Measurements from ENCODE around the gene PCTP.

The PCTP gene

DNA sequence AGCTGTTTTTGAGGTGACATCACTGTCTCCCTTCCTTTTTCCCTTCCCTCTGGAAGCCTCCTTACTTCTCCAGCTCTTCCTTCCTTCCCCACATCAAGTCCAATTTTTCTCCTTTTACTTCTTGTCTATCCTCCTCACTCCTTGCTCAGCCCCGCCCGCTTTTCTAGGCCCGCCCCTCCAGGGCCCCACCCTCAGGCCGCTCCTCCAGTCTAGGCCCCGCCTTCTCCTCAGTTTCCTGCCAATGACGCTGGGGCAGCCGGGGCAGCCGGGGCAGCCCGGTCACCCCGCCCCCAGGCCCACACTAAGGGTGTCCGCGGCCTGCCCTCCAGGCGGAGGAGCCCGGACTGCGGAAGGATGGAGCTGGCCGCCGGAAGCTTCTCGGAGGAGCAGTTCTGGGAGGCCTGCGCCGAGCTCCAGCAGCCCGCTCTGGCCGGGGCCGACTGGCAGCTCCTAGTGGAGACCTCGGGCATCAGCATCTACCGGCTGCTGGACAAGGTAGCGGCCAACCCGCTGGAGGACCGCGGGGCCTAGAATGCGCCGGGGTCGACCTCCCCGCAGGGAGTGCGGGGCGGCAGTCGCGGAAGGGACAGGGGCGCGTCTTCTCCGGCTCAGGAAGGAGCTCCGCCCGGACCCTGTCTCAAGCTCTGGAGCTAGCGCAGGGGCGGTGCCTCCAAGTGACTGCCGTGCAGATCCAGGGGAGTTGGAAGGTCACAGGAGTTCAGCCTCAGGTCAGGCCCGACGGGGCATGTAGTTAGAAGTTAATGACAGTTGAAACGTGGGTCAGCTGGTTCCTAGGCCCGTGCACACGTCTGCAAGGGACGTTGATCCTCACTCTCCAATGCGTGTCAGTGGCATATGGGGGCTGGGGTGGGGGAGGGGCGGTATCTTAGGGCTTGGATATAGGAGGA lies at the start of gene PCTP:
TSS of gene PCTP (plus strand) at position 302 of the 908 bp plus-strand sequence. CDS start at position 355, 53 bp downstream.
- no peaks in the 10 kb centered on the region for H3K27me3 ChIP-seq (ENCODE audit: insufficient read depth, poor library complexity, severe bottlenecking)
- TF ChIP-seq, protein P1, sequence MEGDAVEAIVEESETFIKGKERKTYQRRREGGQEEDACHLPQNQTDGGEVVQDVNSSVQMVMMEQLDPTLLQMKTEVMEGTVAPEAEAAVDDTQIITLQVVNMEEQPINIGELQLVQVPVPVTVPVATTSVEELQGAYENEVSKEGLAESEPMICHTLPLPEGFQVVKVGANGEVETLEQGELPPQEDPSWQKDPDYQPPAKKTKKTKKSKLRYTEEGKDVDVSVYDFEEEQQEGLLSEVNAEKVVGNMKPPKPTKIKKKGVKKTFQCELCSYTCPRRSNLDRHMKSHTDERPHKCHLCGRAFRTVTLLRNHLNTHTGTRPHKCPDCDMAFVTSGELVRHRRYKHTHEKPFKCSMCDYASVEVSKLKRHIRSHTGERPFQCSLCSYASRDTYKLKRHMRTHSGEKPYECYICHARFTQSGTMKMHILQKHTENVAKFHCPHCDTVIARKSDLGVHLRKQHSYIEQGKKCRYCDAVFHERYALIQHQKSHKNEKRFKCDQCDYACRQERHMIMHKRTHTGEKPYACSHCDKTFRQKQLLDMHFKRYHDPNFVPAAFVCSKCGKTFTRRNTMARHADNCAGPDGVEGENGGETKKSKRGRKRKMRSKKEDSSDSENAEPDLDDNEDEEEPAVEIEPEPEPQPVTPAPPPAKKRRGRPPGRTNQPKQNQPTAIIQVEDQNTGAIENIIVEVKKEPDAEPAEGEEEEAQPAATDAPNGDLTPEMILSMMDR (IDR thresholded peaks at IDR 0.05; ENCODE audit: poor library complexity, severe bottlenecking), result no peak
- H3K4me1 ChIP-seq (ENCODE audit: insufficient read depth, poor library complexity, severe bottlenecking), result peaks cover 6% of the 10 kb centered on the region
- no peaks in the 10 kb centered on the region for H3K9me3 ChIP-seq (ENCODE audit: severe bottlenecking)
- peak within 1 kb of the TSS; percentile 34 for H3K27ac ChIP-seq (ENCODE audit: poor library complexity, severe bottlenecking)
- peak within 1 kb of the TSS; percentile 51 for H3K4me3 ChIP-seq (ENCODE audit: severe bottlenecking)
- peak; percentile 87 for DNase-seq (ENCODE audit: low spot score)
- peak; percentile 97 for ATAC-seq (ENCODE audit: low read depth)
- no peaks in the 10 kb centered on the region for H3K36me3 ChIP-seq (ENCODE audit: low read depth)

DNA sequence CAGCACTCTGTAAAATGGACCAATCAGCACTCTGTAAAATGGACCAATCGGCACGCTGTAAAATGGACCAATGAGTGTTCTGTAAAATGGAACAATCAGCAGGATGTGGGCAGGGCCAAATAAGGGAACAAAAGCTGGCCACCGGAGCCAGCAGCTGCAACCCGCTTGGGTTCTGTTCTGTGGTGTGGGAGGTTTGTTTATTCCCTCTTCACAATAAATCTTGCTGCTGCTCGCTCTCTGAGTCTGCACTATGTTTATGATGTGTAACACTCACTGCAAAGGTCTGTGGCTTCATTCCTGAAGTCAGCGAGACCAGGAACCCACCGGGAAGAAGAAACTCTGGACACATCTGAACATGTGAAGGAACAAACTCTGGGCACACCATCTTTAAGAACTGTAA lies 48.7 kb upstream of the PCTP start:
- DNase-seq (ENCODE audit: low spot score) (no peak), ATAC-seq (ENCODE audit: low read depth) (no peak)
- Histone ChIP-seq H3K4me1 (ENCODE audit: insufficient read depth, poor library complexity, severe bottlenecking) (no peaks in the 10 kb centered on the region), H3K27me3 (ENCODE audit: insufficient read depth, poor library complexity, severe bottlenecking) (no peaks in the 10 kb centered on the region), H3K9me3 (ENCODE audit: severe bottlenecking) (no peaks in the 10 kb centered on the region), H3K4me3 (ENCODE audit: severe bottlenecking) (no peak overlapping the region), H3K27ac (ENCODE audit: poor library complexity, severe bottlenecking) (no peak overlapping the region), H3K36me3 (ENCODE audit: low read depth) (no peaks in the 10 kb centered on the region)
- TF ChIP-seq, protein P1 (IDR thresholded peaks at IDR 0.05; ENCODE audit: poor library complexity, severe bottlenecking), result no peak

DNA sequence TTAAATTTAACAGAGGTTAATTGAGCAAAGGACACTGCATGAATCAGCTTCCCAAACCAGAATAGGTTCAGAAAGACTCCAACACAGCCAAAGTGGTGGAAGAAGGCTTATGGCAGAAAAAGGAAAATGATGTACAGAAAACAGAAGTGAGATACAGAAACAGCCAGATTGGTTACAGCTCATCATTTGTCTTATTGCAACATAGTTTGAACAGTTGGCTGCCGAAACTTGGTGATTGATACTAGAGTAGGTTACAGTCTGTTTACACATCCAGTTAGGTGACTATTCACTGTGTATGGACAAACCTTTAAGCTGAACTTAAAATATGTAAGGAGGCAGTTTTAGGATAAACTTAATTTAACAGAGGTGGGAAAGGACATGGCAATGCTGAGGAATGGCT lies 46.5 kb upstream of the PCTP start:
- TF ChIP-seq, protein P1 (IDR thresholded peaks at IDR 0.05; ENCODE audit: poor library complexity, severe bottlenecking), result no peak
- H3K27me3 ChIP-seq (ENCODE audit: insufficient read depth, poor library complexity, severe bottlenecking), result no peaks in the 10 kb centered on the region
- H3K27ac ChIP-seq (ENCODE audit: poor library complexity, severe bottlenecking), result no peak overlapping the region
- H3K9me3 ChIP-seq (ENCODE audit: severe bottlenecking), result no peaks in the 10 kb centered on the region
- peaks cover 8% of the 10 kb centered on the region for H3K4me1 ChIP-seq (ENCODE audit: insufficient read depth, poor library complexity, severe bottlenecking)
- no peak for ATAC-seq (ENCODE audit: low read depth)
- no peak overlapping the region for H3K4me3 ChIP-seq (ENCODE audit: severe bottlenecking)
- no peak for DNase-seq (ENCODE audit: low spot score)
- H3K36me3 ChIP-seq (ENCODE audit: low read depth), result no peaks in the 10 kb centered on the region

DNA sequence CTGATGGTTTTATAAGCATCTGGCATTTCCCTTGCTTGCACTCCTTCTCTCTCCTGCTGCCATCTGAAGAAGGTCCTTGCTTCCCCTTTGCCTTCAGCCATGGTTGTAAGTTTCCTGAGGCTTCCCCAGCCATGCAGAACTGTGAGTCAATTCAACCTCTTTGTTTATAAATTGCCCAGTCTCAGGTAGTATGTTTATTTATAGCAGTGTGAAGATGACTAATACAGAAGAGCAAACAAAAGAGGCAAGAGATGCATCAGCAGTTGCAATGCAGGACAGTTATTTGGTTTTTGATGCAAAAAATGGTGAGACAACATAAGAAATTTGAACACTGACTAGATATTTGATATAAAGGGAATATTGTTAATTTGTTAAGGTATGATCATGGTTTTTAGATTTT lies 45.0 kb upstream of the PCTP start:
- TF ChIP-seq, protein P1 (IDR thresholded peaks at IDR 0.05; ENCODE audit: poor library complexity, severe bottlenecking), result no peak

More for the DNA sequence above, 45.0 kb upstream of the PCTP start:
- no peak overlapping the region for H3K27ac ChIP-seq (ENCODE audit: poor library complexity, severe bottlenecking)
- no peak overlapping the region for H3K4me3 ChIP-seq (ENCODE audit: severe bottlenecking)
- H3K27me3 ChIP-seq (ENCODE audit: insufficient read depth, poor library complexity, severe bottlenecking), result no peaks in the 10 kb centered on the region
- no peak for DNase-seq (ENCODE audit: low spot score)
- peaks cover 8% of the 10 kb centered on the region for H3K4me1 ChIP-seq (ENCODE audit: insufficient read depth, poor library complexity, severe bottlenecking)
- H3K9me3 ChIP-seq (ENCODE audit: severe bottlenecking), result no peaks in the 10 kb centered on the region
- H3K36me3 ChIP-seq (ENCODE audit: low read depth), result no peaks in the 10 kb centered on the region
- peak; percentile 91 for ATAC-seq (ENCODE audit: low read depth)

Data from RWPE2 (cell line).